GM12878 (cell line): ENCODE measurements around the gene TMED1. TPM values are rescaled to one million over a fixed set of nuclear protein-coding genes. Genes with fewer than 3 reads are reported as not detected.

ENCODE experiments used
- ATAC-seq: fragments of 200-7000 bp; cut with Tn5 transposase; 3 replicates; pipeline ENCODE4 v1.9.1; 2020; ENCODE audit warnings: mild to moderate bottlenecking, moderate library complexity
- BruUV-seq: library from RNA; stranded (reverse); fragments of 400-500 nt; replicated peaks from 2 replicates; lab custom pipeline; 2021; lab: Mats Ljungman, UMichigan
- CTCF ChIA-PET: fragments of 300-600 bp; sonication (Branson Sonifier 250); formaldehyde crosslinking; extraction: SDS; loops from one replicate; lab custom pipeline; 2021; ENCODE audit warnings: inconsistent platforms; lab: Yijun Ruan, JAX
- POLR2A ChIA-PET: fragments of 350-600 bp; formaldehyde crosslinking; extraction: SDS; loops from one replicate; lab custom pipeline; 2021; ENCODE audit warnings: inconsistent platforms; lab: Charles Lee
- RAD21 ChIA-PET: fragments of 300-600 bp; sonication (Branson Sonifier 250); formaldehyde crosslinking; loops from one replicate; lab custom pipeline; 2023; ENCODE audit warnings: antibody characterized with exemption; ENCODE audit not compliant: unreplicated experiment; lab: Charles Lee
- SMC1A ChIA-PET: fragments of 300-600 bp; sonication (Branson Sonifier 250); formaldehyde crosslinking; loops from one replicate; lab custom pipeline; 2023; ENCODE audit not compliant: unreplicated experiment, uncharacterized antibody; lab: Charles Lee
- DNase-seq: peaks from one replicate; pipeline ENCODE4 v3.0.0-alpha.2; 2011; ENCODE audit warnings: low read depth, low spot score
- FAIRE-seq: peaks from 3 replicates; lab custom pipeline; 2011; peaks lifted over from hg19 to GRCh38; lab: Jason Lieb, UNC
- H2AFZ ChIP-seq: 2 replicates; pipeline ENCODE4 v1.6.0; 2011; ENCODE audit warnings: low read depth, low read length, control low read depth; ENCODE audit not compliant: control insufficient read depth
- H3K27ac ChIP-seq: 2 replicates; pipeline ENCODE4 v1.5.1; 2011; ENCODE audit warnings: control low read depth; ENCODE audit not compliant: control insufficient read depth, insufficient read depth
- H3K27me3 ChIP-seq, 2 experiments: replicated peaks in 1 of 2; 2 replicates each; pipeline versions ENCODE4 v1.6.0 to v1.6.1; 2011; ENCODE audit warnings: low read length in 1 of 2; ENCODE audit not compliant: control insufficient read depth in 2 of 2, insufficient read depth in 2 of 2
- H3K36me3 ChIP-seq, 2 experiments: 2 replicates each; pipeline ENCODE4 v1.5.1; 2011; ENCODE audit warnings: low read length in 1 of 2; ENCODE audit not compliant: control insufficient read depth in 2 of 2, insufficient read depth in 2 of 2
- H3K4me1 ChIP-seq: 2 replicates; pipeline ENCODE4 v1.6.1; 2011; ENCODE audit warnings: mild to moderate bottlenecking, low read length, moderate library complexity, mixed read lengths; ENCODE audit not compliant: control insufficient read depth, insufficient read depth
- H3K4me2 ChIP-seq: 2 replicates; pipeline ENCODE4 v1.6.0; 2011; ENCODE audit warnings: control low read depth; ENCODE audit not compliant: control insufficient read depth, insufficient read depth
- H3K4me3 ChIP-seq: fragments of 200-600 bp; sonication (generic); 2 replicates; pipeline ENCODE4 v1.5.1; 2016
- H3K79me2 ChIP-seq: 2 replicates; pipeline ENCODE4 v1.6.0; 2011; ENCODE audit warnings: low read length; ENCODE audit not compliant: control insufficient read depth, insufficient read depth
- H3K9ac ChIP-seq: 2 replicates; pipeline ENCODE4 v1.8.0; 2011; ENCODE audit warnings: low read length, control low read depth, mixed read lengths; ENCODE audit not compliant: control insufficient read depth, insufficient read depth
- H3K9me3 ChIP-seq: replicated peaks from 3 replicates; pipeline ENCODE4 v1.5.1; 2011; ENCODE audit warnings: mild to moderate bottlenecking, low read length; ENCODE audit not compliant: control insufficient read depth, insufficient read depth
- H4K20me1 ChIP-seq: 2 replicates; pipeline ENCODE4 v1.6.0; 2011; ENCODE audit not compliant: control insufficient read depth, insufficient read depth
- ASH2L ChIP-seq: fragments of 300-600, 200-600 bp; sonication (generic); IDR thresholded peaks from 2 replicates; pipeline ENCODE4 v1.6.1; 2017; ENCODE audit warnings: low read depth, mild to moderate bottlenecking, borderline replicate concordance
- ATF2 ChIP-seq: IDR thresholded peaks from 2 replicates; pipeline ENCODE4 v1.6.1; 2012; ENCODE audit warnings: low read length, inconsistent platforms
- BCLAF1 ChIP-seq: fragments of 450-650 bp; IDR thresholded peaks from 2 replicates; pipeline ENCODE4 v1.6.1; 2017; ENCODE audit warnings: antibody characterized with exemption, mild to moderate bottlenecking, moderate library complexity
- CBFB ChIP-seq: IDR thresholded peaks from 2 replicates; pipeline ENCODE4 v1.6.1; 2016; ENCODE audit warnings: antibody characterized with exemption, low read depth
- CEBPB ChIP-seq, 2 experiments: fragments of 150-350 bp in 1 of 2; IDR thresholded peaks; 2 replicates each; pipeline ENCODE4 v1.6.1; 2012 to 2014; ENCODE audit warnings: low read depth in 2 of 2, low read length in 2 of 2, borderline replicate concordance in 1 of 2, inconsistent platforms in 1 of 2
- EP300 ChIP-seq, 2 experiments: fragments of 150-350 bp in 1 of 2; IDR thresholded peaks; 2 replicates each; pipeline ENCODE4 v1.6.1; 2011 to 2012; ENCODE audit warnings: low read depth in 2 of 2, low read length in 2 of 2, borderline replicate concordance in 1 of 2, improper control_type of control experiment in 1 of 2, inconsistent platforms in 1 of 2; ENCODE audit not compliant: control insufficient read depth in 1 of 2
- ESRRA ChIP-seq: IDR thresholded peaks from 2 replicates; pipeline ENCODE4 v1.6.1; 2012; ENCODE audit warnings: mild to moderate bottlenecking, low read length, improper control_type of control experiment
- HSF1 ChIP-seq: fragments of 150-350 bp; IDR thresholded peaks from 2 replicates; pipeline ENCODE4 v1.6.1; 2014; ENCODE audit warnings: mild to moderate bottlenecking, low read depth, low read length
- IRF4 ChIP-seq: IDR thresholded peaks from 2 replicates; pipeline ENCODE4 v1.6.1; 2011; ENCODE audit warnings: low read depth, low read length
- MAX ChIP-seq: IDR thresholded peaks from 2 replicates; pipeline ENCODE4 v1.6.1; 2012; ENCODE audit warnings: low read depth, low read length, improper control_type of control experiment
- MTA2 ChIP-seq: fragments of 450-650 bp; IDR thresholded peaks from 2 replicates; pipeline ENCODE4 v1.6.1; 2016; ENCODE audit warnings: low read depth, mild to moderate bottlenecking, moderate library complexity
- RAD51 ChIP-seq: fragments of 450-650 bp; IDR thresholded peaks from 2 replicates; pipeline ENCODE4 v1.6.1; 2016; ENCODE audit warnings: moderate library complexity, mild to moderate bottlenecking, inconsistent platforms
- USF2 ChIP-seq: IDR thresholded peaks from 2 replicates; pipeline ENCODE4 v1.6.1; 2011; ENCODE audit warnings: low read depth, low read length, improper control_type of control experiment, borderline replicate concordance
- WGBS: methylation state at CpG from one replicate; pipeline ENCODE4 v1.1.6; 2016; ENCODE audit warnings: low lambda C conversion rate; ENCODE audit not compliant: insufficient replicate concordance, insufficient coverage; ENCODE audit errors: missing lambda C conversion rate; 5-methylcytosine and 5-hydroxymethylcytosine counted together
- in situ Hi-C: fragments of 300-500 bp; cut with MboI; formaldehyde crosslinking; loops from 9 replicates; pipeline ENCODE4 v1.14.3; 2018; ENCODE audit warnings: mixed read lengths
- intact Hi-C: fragments of 100-400 bp; cut with micrococcal nuclease; formaldehyde crosslinking; loops from one replicate; pipeline ENCODE4 v1.14.2; 2022; ENCODE audit not compliant: unreplicated experiment
- polyA plus RNA-seq, 11 experiments: library from polyadenylated mRNA; depleted of rRNA in 4 of 11; unstranded in 6 of 11; stranded (reverse) in 5 of 11; fragments of >200 nt; fragmentation: Nextera tagmentation in 4 of 11; fragmentation: Illumina TruSeq in 1 of 11; extraction: Ambion mirVana in 4 of 11; extraction: Trizol in 1 of 11; gene quantifications; 1 replicate in 1 of 11; 2 replicates in 10 of 11; pipeline versions ENCODE4 v1.2.1 to v1.2.3, GENCODE V29; 2011 to 2016; ENCODE audit warnings: inconsistent platforms in 2 of 11, missing spikeins in 2 of 11, low read depth in 1 of 11
- total RNA-seq, 4 experiments: library from RNA; depleted of rRNA in 3 of 4; stranded (reverse); fragments of >200 nt in 3 of 4; fragmentation: Illumina TruSeq in 1 of 4; extraction: Trizol in 1 of 4; gene quantifications; 2 replicates each; pipeline versions ENCODE4 v1.2.1 to v1.2.3, GENCODE V29; 2013 to 2021

The TMED1 gene
- total and polyA plus RNA-seq, 10 of the 15 experiments (the other 5 are each of a cell fraction or from before 2014, with no cell fraction given), result 0.60 to 23.1 (median 12.3) TPM

GRCh38 chr19:10839114-10840050, 3.4 kb upstream of the TMED1 start:
- intact Hi-C loops, result no loop called here
- SMC1A ChIA-PET, result interaction anchor here (0.6 kb wide), 1 partner anchor 14 kb away, joined by 3 read pairs; no protein-coding TSS in a partner anchor
- no peak for FAIRE-seq

More at GRCh38 chr19:10839114-10840050, 3.4 kb upstream of the TMED1 start:
- DNase-seq (no peak), ATAC-seq (no peak)
- peaks cover 0 to 4% of the 10 kb centered on the region in 2 experiments; a peak in 1 of 4 replicates for H3K36me3 ChIP-seq
- no peak overlapping the region for H2AFZ ChIP-seq
- no peaks in the 10 kb centered on the region for H3K27me3 ChIP-seq
- peaks cover 5% of the 10 kb centered on the region; the same call in 2 of the 3 replicates for H3K9me3 ChIP-seq
- no peak overlapping the region for H3K4me3 ChIP-seq
- RAD21 ChIA-PET, result interaction anchor here (0.7 to 1.5 kb wide), 4 partner anchors 19 to 609 kb away, joined by 3 to 5 read pairs (median 4); partner anchors contain the start of gene DNM2
- no peak for TF ChIP-seq MTA2
- no peak for TF ChIP-seq USF2
- no peak for TF ChIP-seq BCLAF1
- TF ChIP-seq ATF2, result no peak
- no peak for TF ChIP-seq ESRRA
- TF ChIP-seq HSF1, result no peak
- TF ChIP-seq MAX, result no peak
- no peak for TF ChIP-seq IRF4
- TF ChIP-seq ASH2L, result no peak
- no peak for TF ChIP-seq CEBPB (IDR thresholded peaks at IDR 0.05; ENCODE audit: borderline replicate concordance in 1 of 2, low read depth in 2 of 2, low read length in 2 of 2)
- no peak for TF ChIP-seq RAD51
- no peak for TF ChIP-seq CBFB
- no peak for TF ChIP-seq EP300 (IDR thresholded peaks at IDR 0.05; ENCODE audit: borderline replicate concordance in 1 of 2, control insufficient read depth in 1 of 2, low read depth in 2 of 2, low read length in 2 of 2)
- CTCF ChIA-PET, result interaction anchor here (0.6 to 3.1 kb wide), 7 partner anchors 11 to 122 kb away, joined by 3 to 23 read pairs (median 3); partner anchors contain the start of gene DNM2
- POLR2A ChIA-PET, result interaction anchor here (0.7 kb wide), 1 partner anchor 286 kb away, joined by 4 read pairs; no protein-coding TSS in a partner anchor
- H3K9ac ChIP-seq, result no peak overlapping the region
- no peak overlapping the region for H3K4me2 ChIP-seq
- H3K27ac ChIP-seq, result no peak overlapping the region
- no peaks in the 10 kb centered on the region; the same call in 1 of the 2 replicates for H3K79me2 ChIP-seq
- 31% methylated on average over 7 of the region's 10 CpGs for WGBS
- H4K20me1 ChIP-seq, result peaks cover 3% of the 10 kb centered on the region; the same call in 1 of the 2 replicates
- in situ Hi-C loops, result no loop called here
- no TSS peak for BruUV-seq
- H3K4me1 ChIP-seq, result peaks cover 12% of the 10 kb centered on the region
